Panc1 (cell line): ENCODE measurements around the gene ZBTB12. TPM values are rescaled to one million over a fixed set of nuclear protein-coding genes. Genes with fewer than 3 reads are reported as not detected.

Experiments used
- ATAC-seq: fragments of 200-7000 bp; cut with Tn5 transposase; 2 replicates; pipeline ENCODE4 v1.9.1; 2020; ENCODE audit warnings: mild to moderate bottlenecking, moderate library complexity
- BruUV-seq: library from RNA; stranded (reverse); fragments of 400-500 nt; replicated peaks from 2 replicates; lab custom pipeline; 2021; lab: Mats Ljungman, UMichigan
- CTCF ChIA-PET: fragments of 300-600 bp; sonication (Branson Sonifier 250); formaldehyde crosslinking; loops from one replicate; lab custom pipeline; 2022; ENCODE audit warnings: antibody characterized with exemption; lab: Charles Lee
- POLR2A ChIA-PET: fragments of 300-600 bp; sonication (Branson Sonifier 250); formaldehyde crosslinking; loops from one replicate; lab custom pipeline; 2022; ENCODE audit warnings: antibody characterized with exemption; lab: Charles Lee
- DNase-seq: peaks from one replicate; pipeline ENCODE4 v3.0.0-alpha.2; 2010; ENCODE audit warnings: low read depth, low spot score
- H3K27ac ChIP-seq: 2 replicates; pipeline ENCODE4 v1.5.1; 2011; ENCODE audit warnings: mild to moderate bottlenecking, low read length, inconsistent platforms
- H3K27me3 ChIP-seq: fragments of 200-500 bp; sonication (Bioruptor generic); 2 replicates; pipeline ENCODE4 v1.6.0; 2014; ENCODE audit warnings: low read length, inconsistent platforms; ENCODE audit not compliant: control insufficient read depth, insufficient read depth
- H3K36me3 ChIP-seq: fragments of 200-500 bp; sonication (Bioruptor generic); 2 replicates; pipeline ENCODE4 v1.5.1; 2014; ENCODE audit warnings: inconsistent platforms, mild to moderate bottlenecking, low read length, moderate library complexity; ENCODE audit not compliant: control insufficient read depth, insufficient read depth
- H3K4me1 ChIP-seq: 2 replicates; pipeline ENCODE4 v1.5.1; 2011; ENCODE audit warnings: inconsistent platforms, mild to moderate bottlenecking, low read length, moderate library complexity; ENCODE audit not compliant: control insufficient read depth, insufficient read depth
- H3K4me3 ChIP-seq, 2 experiments: 2 replicates each; pipeline ENCODE4 v1.5.1; 2011 to 2012; ENCODE audit warnings: low read depth in 2 of 2, low read length in 2 of 2, mild to moderate bottlenecking in 2 of 2, inconsistent platforms in 1 of 2, moderate library complexity in 1 of 2
- H3K9me3 ChIP-seq: fragments of 200-500 bp; sonication (Bioruptor generic); 2 replicates; pipeline ENCODE4 v1.5.1; 2014; ENCODE audit warnings: low read depth, mild to moderate bottlenecking, inconsistent platforms, low read length, moderate library complexity; ENCODE audit not compliant: control insufficient read depth, insufficient read depth
- POLR2AphosphoS5 ChIP-seq: IDR thresholded peaks from 2 replicates; pipeline ENCODE4 v1.6.1; 2012; ENCODE audit warnings: mild to moderate bottlenecking, low read depth, low read length, moderate library complexity
- REST ChIP-seq, 2 experiments: IDR thresholded peaks; 2 replicates each; pipeline ENCODE4 v1.6.1; 2011 to 2012; ENCODE audit warnings: low read depth in 2 of 2, control low read depth in 1 of 2, low read length in 1 of 2, mild to moderate bottlenecking in 1 of 2, moderate library complexity in 1 of 2; ENCODE audit not compliant: insufficient read depth in 1 of 2
- SIN3A ChIP-seq: IDR thresholded peaks from 2 replicates; pipeline ENCODE4 v1.6.1; 2012; ENCODE audit warnings: low read depth, mild to moderate bottlenecking, low read length, moderate library complexity, borderline replicate concordance; ENCODE audit not compliant: insufficient read depth
- TCF7L2 ChIP-seq: IDR thresholded peaks from 2 replicates; pipeline ENCODE4 v1.6.1; 2011; ENCODE audit warnings: mild to moderate bottlenecking, low read depth, low read length, inconsistent platforms
- in situ Hi-C: cut with HindIII; loops from 2 replicates; pipeline ENCODE4 v1.10.0; 2016; ENCODE audit warnings: low sequenced_read_pairs, low pct_unique_long_range_greater_than_20kb
- intact Hi-C: fragments of 100-400 bp; cut with micrococcal nuclease; formaldehyde crosslinking; loops from one replicate; pipeline ENCODE4 v1.10.0; 2022; ENCODE audit not compliant: unreplicated experiment
- total RNA-seq: library from RNA; stranded (reverse); gene quantifications from one replicate; pipeline ENCODE4 v1.2.1, GENCODE V29; 2021; ENCODE audit not compliant: unreplicated experiment
- TF ChIP-seq, protein P1 (sequence below): fragments of 450-650 bp; IDR thresholded peaks from 2 replicates; pipeline ENCODE4 v1.5.1; 2017; ENCODE audit warnings: mild to moderate bottlenecking

The ZBTB12 gene
- total RNA-seq, 1 experiment from 2014 or later = 9.4 TPM

- intact Hi-C loops (no loop called here), in situ Hi-C loops (no loop called here)
- ChIA-PET CTCF (no interaction called here), POLR2A (no interaction called here)
- Histone ChIP-seq H3K4me3 (peak overlapping the region; percentile 54 to 70), H3K27ac (peak overlapping the region; percentile 75), H3K9me3 (no peaks in the 10 kb centered on the region), H3K27me3 (no peaks in the 10 kb centered on the region), H3K36me3 (no peaks in the 10 kb centered on the region; the same call in 1 of the 2 replicates), H3K4me1 (peaks cover 23% of the 10 kb centered on the region)
- BruUV-seq = no TSS peak
- no peak for DNase-seq
- TF ChIP-seq, protein P1, sequence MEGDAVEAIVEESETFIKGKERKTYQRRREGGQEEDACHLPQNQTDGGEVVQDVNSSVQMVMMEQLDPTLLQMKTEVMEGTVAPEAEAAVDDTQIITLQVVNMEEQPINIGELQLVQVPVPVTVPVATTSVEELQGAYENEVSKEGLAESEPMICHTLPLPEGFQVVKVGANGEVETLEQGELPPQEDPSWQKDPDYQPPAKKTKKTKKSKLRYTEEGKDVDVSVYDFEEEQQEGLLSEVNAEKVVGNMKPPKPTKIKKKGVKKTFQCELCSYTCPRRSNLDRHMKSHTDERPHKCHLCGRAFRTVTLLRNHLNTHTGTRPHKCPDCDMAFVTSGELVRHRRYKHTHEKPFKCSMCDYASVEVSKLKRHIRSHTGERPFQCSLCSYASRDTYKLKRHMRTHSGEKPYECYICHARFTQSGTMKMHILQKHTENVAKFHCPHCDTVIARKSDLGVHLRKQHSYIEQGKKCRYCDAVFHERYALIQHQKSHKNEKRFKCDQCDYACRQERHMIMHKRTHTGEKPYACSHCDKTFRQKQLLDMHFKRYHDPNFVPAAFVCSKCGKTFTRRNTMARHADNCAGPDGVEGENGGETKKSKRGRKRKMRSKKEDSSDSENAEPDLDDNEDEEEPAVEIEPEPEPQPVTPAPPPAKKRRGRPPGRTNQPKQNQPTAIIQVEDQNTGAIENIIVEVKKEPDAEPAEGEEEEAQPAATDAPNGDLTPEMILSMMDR = no peak
- TF ChIP-seq REST (IDR thresholded peaks at IDR 0.05; ENCODE audit: insufficient read depth in 1 of 2, low read depth in 2 of 2, low read length in 1 of 2) (no peak), TCF7L2 (no peak)
- ATAC-seq = no peak; the same call in 1 of the 2 replicates
These were observed 920 bp downstream of the ZBTB12 start for GRCh38 chr6:31900917-31901414.

DNA sequence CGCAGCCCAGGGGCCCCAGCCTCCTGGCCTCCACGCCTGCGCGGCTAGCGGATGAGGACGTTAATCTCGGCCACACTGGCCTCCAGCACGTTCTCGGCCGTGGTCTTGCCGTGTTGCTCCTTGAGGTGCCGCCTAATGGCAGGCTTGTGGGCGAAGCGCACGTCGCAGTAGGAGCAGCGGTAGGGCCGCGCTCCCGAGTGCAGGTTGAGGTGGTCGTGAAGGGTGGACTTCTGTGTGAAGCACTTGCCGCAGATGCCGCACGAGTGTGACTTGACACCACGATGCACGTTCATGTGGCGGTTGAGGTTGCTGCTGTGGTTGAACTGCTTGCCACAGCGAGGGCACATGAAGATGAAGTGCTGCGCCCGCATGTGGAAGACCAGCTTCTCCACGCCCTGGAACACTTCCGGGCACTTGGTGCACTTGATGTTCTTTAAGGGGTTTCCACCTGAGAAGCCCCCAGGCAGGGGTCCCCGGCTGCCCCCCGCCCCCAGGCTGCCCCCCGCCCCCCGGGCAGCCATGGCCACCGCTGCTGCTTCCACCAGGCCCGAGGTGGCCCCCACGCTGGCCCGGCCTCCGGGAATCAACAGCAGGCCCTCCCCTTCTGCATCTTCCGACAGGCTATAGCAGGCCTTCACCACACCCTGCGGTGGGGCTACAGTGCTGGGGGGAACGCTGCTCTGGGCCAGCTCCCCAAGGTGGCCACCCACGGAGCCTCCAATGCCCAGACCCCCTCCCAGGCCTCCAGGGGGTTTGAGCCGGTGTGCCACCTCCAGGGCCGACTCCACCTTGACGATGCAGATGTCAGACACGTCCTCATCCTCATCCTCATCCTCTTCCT lies 1.8 kb downstream of the ZBTB12 start:
- TF ChIP-seq, protein P1 = no peak
- TF ChIP-seq REST (IDR thresholded peaks at IDR 0.05; ENCODE audit: insufficient read depth in 1 of 2, low read depth in 2 of 2, low read length in 1 of 2) (no peak), POLR2AphosphoS5 (no peak), SIN3A (no peak), TCF7L2 (no peak)
- no peaks in the 10 kb centered on the region; the same call in 1 of the 2 replicates for H3K36me3 ChIP-seq
- BruUV-seq = no TSS peak
- in situ Hi-C loops (no loop called here), intact Hi-C loops (no loop called here)
- H3K4me3 ChIP-seq = no peak overlapping the region
- H3K27me3 ChIP-seq = no peaks in the 10 kb centered on the region
- no peaks in the 10 kb centered on the region for H3K9me3 ChIP-seq
- CTCF ChIA-PET = no interaction called here
- peaks cover 23% of the 10 kb centered on the region for H3K4me1 ChIP-seq
- H3K27ac ChIP-seq = no peak overlapping the region; the same call in 1 of the 2 replicates
- POLR2A ChIA-PET = no interaction called here
- DNase-seq (no peak), ATAC-seq (no peak)
